OCI-LY1 (cell line): ENCODE results near the gene STXBP2.

ENCODE experiments used
- H2AFZ ChIP-seq: fragments of 200-600 bp; sonication (generic), shearing (Covaris generic); 2 replicates; pipeline ENCODE4 v1.6.0; 2014; ENCODE audit warnings: antibody characterized with exemption, mild to moderate bottlenecking, low read length
- H3F3A ChIP-seq: fragments of 200-600 bp; sonication (generic), shearing (Covaris generic); 2 replicates; pipeline ENCODE4 v1.6.0; 2014; ENCODE audit warnings: mild to moderate bottlenecking, antibody characterized with exemption, low read length, moderate library complexity; ENCODE audit not compliant: insufficient read depth
- H3K27ac ChIP-seq: fragments of 200-600 bp; sonication (generic); 2 replicates; pipeline ENCODE4 v1.5.1; 2014; ENCODE audit warnings: low read length, mixed run types, mild to moderate bottlenecking, low read depth; ENCODE audit not compliant: poor library complexity, severe bottlenecking
- H3K27me3 ChIP-seq: fragments of 200-600 bp; sonication (generic); 2 replicates; pipeline ENCODE4 v1.6.0; 2014; ENCODE audit warnings: antibody characterized with exemption, mild to moderate bottlenecking, low read length, moderate library complexity; ENCODE audit not compliant: insufficient read depth
- H3K36me3 ChIP-seq: fragments of 200-600 bp; sonication (generic); 2 replicates; pipeline ENCODE4 v1.6.1; 2014; ENCODE audit warnings: mild to moderate bottlenecking, antibody characterized with exemption, low read length, moderate library complexity, mixed read lengths; ENCODE audit not compliant: insufficient read depth
- H3K4me1 ChIP-seq: fragments of 200-600 bp; sonication (generic); 2 replicates; pipeline ENCODE4 v1.5.1; 2014; ENCODE audit warnings: mild to moderate bottlenecking, low read length, moderate library complexity; ENCODE audit not compliant: insufficient read depth, severe bottlenecking
- H3K4me2 ChIP-seq: fragments of 200-600 bp; sonication (generic), shearing (Covaris generic); 2 replicates; pipeline ENCODE4 v1.6.1; 2014; ENCODE audit warnings: low read length
- H3K4me3 ChIP-seq: fragments of 200-600 bp; sonication (generic); 2 replicates; pipeline ENCODE4 v1.5.1; 2014; ENCODE audit warnings: low read length, low read depth, mild to moderate bottlenecking, mixed read lengths; ENCODE audit not compliant: poor library complexity, severe bottlenecking
- H3K79me2 ChIP-seq: fragments of 200-600 bp; shearing (Covaris generic); 2 replicates; pipeline ENCODE4 v1.6.1; 2016; ENCODE audit warnings: mixed run types, low read length, mixed read lengths; ENCODE audit not compliant: insufficient read depth
- H3K9ac ChIP-seq: fragments of 200-600 bp; sonication (generic), shearing (Covaris generic); 2 replicates; pipeline ENCODE4 v1.6.1; 2014; ENCODE audit warnings: mild to moderate bottlenecking, low read length, mixed read lengths
- H3K9me2 ChIP-seq: fragments of 200-600 bp; sonication (generic), shearing (Covaris generic); 2 replicates; pipeline ENCODE4 v1.6.1; 2014; ENCODE audit warnings: low read depth, mild to moderate bottlenecking, low read length, mixed read lengths
- H3K9me3 ChIP-seq: fragments of 200-600 bp; shearing (Covaris generic); 2 replicates; pipeline ENCODE4 v1.6.1; 2014; ENCODE audit warnings: low read length, mixed read lengths
- H4K20me1 ChIP-seq: fragments of 200-600 bp; sonication (generic), shearing (Covaris generic); 2 replicates; pipeline ENCODE4 v1.6.0; 2016; ENCODE audit warnings: mild to moderate bottlenecking, low read length; ENCODE audit not compliant: insufficient read depth
- CTCF ChIP-seq: fragments of 200-600 bp; sonication (generic), shearing (Covaris generic); IDR thresholded peaks from 2 replicates; pipeline ENCODE4 v1.5.1; 2017; ENCODE audit warnings: mild to moderate bottlenecking, antibody characterized with exemption, low read length, moderate library complexity, mixed read lengths
- EZH2 ChIP-seq: fragments of 200-600 bp; sonication (generic), shearing (Covaris generic); IDR thresholded peaks from 2 replicates; pipeline ENCODE4 v1.8.0; 2017; ENCODE audit warnings: borderline replicate concordance, mixed run types, mild to moderate bottlenecking, antibody characterized with exemption, low read length, moderate library complexity, mixed read lengths

STXBP2 gene

GRCh38 chr19:7694499-7694898 is 57.6 kb downstream of the STXBP2 start:
- no peaks in the 10 kb centered on the region for H3K9me2 ChIP-seq
- TF ChIP-seq CTCF (no peak), EZH2 (no peak)
- H3F3A ChIP-seq: no peaks in the 10 kb centered on the region
- H3K36me3 ChIP-seq: no peaks in the 10 kb centered on the region
- no peaks in the 10 kb centered on the region for H3K4me1 ChIP-seq
- peaks cover 6% of the 10 kb centered on the region; the same call in 1 of the 2 replicates for H3K27me3 ChIP-seq
- H3K4me3 ChIP-seq: no peak overlapping the region
- H3K27ac ChIP-seq: no peak overlapping the region
- H3K79me2 ChIP-seq: no peaks in the 10 kb centered on the region
- H4K20me1 ChIP-seq: no peaks in the 10 kb centered on the region
- H2AFZ ChIP-seq: no peak overlapping the region
- no peak overlapping the region for H3K9ac ChIP-seq
- no peak overlapping the region for H3K4me2 ChIP-seq
- H3K9me3 ChIP-seq: no peaks in the 10 kb centered on the region
